Spleen (tissue), 7 donors: ENCODE data around the gene RAMP1.

Source experiments
- CTCF ChIP-seq, 11 experiments: fragments of 200-600 bp in 7 of 11; fragments of 450-650 bp in 4 of 11; sonication (generic) in 4 of 11; IDR thresholded peaks in 8 of 11; conservative IDR thresholded peaks in 3 of 11; 1 replicate in 7 of 11; 2 replicates in 4 of 11; pipeline versions ENCODE4 v1.4.0 to v1.8.0; 2016 to 2021; ENCODE audit warnings: antibody characterized with exemption in 11 of 11, inconsistent platforms in 4 of 11, mild to moderate bottlenecking in 1 of 11
- POLR2A ChIP-seq, 3 donors: fragments of 450-650 bp; IDR thresholded peaks; one replicate each; pipeline ENCODE4 v1.5.1; 2017; ENCODE audit warnings: antibody characterized with exemption in 3 of 3, mild to moderate bottlenecking in 1 of 3
- donor health status: DM: no; HTN: no; CAD: no; lungs with moderate emphysema.
- donor health status: DM: no; HTN: no; CAD: no.
- donor health status: DM: no; HTN: no; CAD: no.

GRCh38 chr2:237889811-237890210, 30.4 kb downstream of the RAMP1 start:
- TF ChIP-seq CTCF (IDR thresholded peaks at IDR 0.05 in 8 of 11, conservative IDR thresholded peaks at IDR 0.05 in 3 of 11) (no peak), POLR2A (IDR thresholded peaks at IDR 0.05) (no peak)
